Fibroblast of lung (primary cell): Measurements from ENCODE around the gene KCNJ11. TPM values are rescaled to one million over a fixed set of nuclear protein-coding genes. Genes with fewer than 3 reads are reported as not detected.
A peak's percentile ranks its signal among the peaks of the same experiment; 100 is the strongest.

Source experiments
- DNase-seq, 2 donors: peaks; one replicate each; pipeline versions ENCODE4 v3.0.0 to v3.0.0-alpha.2; 2010; ENCODE audit warnings: low read depth in 2 of 2
- H2AFZ ChIP-seq: 2 replicates; pipeline ENCODE4 v1.5.1; 2012; ENCODE audit warnings: low read length, control low read depth, inconsistent platforms
- H3K27ac ChIP-seq: 2 replicates; pipeline ENCODE4 v1.5.1; 2011; ENCODE audit warnings: low read length, control low read depth; ENCODE audit not compliant: insufficient read depth
- H3K27me3 ChIP-seq: 2 replicates; pipeline ENCODE4 v1.5.1; 2011; ENCODE audit warnings: mild to moderate bottlenecking, low read length; ENCODE audit not compliant: control insufficient read depth, insufficient read depth
- H3K36me3 ChIP-seq: 2 replicates; pipeline ENCODE4 v1.5.1; 2011; ENCODE audit warnings: low read length; ENCODE audit not compliant: control insufficient read depth, insufficient read depth
- H3K4me1 ChIP-seq: 2 replicates; pipeline ENCODE4 v1.5.1; 2011; ENCODE audit warnings: low read length; ENCODE audit not compliant: control insufficient read depth, insufficient read depth; ENCODE audit errors: extremely low read depth
- H3K4me2 ChIP-seq: 2 replicates; pipeline ENCODE4 v1.5.1; 2011; ENCODE audit warnings: low read length, control low read depth; ENCODE audit not compliant: insufficient read depth; ENCODE audit errors: extremely low read depth
- H3K4me3 ChIP-seq, 4 experiments: fragments of 200-600 bp in 1 of 4; sonication (generic) in 1 of 4; replicated peaks in 1 of 4; 2 replicates each; pipeline ENCODE4 v1.5.1; 2011 to 2016; ENCODE audit warnings: low read length in 4 of 4, low read depth in 3 of 4, mild to moderate bottlenecking in 3 of 4, control low read depth in 2 of 4, inconsistent platforms in 1 of 4, mixed read lengths in 1 of 4; ENCODE audit not compliant: insufficient read depth in 1 of 4; ENCODE audit errors: control extremely low read depth in 1 of 4
- H3K79me2 ChIP-seq: 2 replicates; pipeline ENCODE4 v1.5.1; 2012; ENCODE audit warnings: mild to moderate bottlenecking, low read length, inconsistent platforms; ENCODE audit not compliant: control insufficient read depth, insufficient read depth
- H3K9ac ChIP-seq: 2 replicates; pipeline ENCODE4 v1.5.1; 2011; ENCODE audit warnings: mild to moderate bottlenecking, low read length, control low read depth; ENCODE audit not compliant: insufficient read depth
- H3K9me3 ChIP-seq: 2 replicates; pipeline ENCODE4 v1.5.1; 2012; ENCODE audit warnings: low read depth, low read length; ENCODE audit not compliant: control insufficient read depth, insufficient read depth
- H4K20me1 ChIP-seq: 2 replicates; pipeline ENCODE4 v1.5.1; 2011; ENCODE audit warnings: low read length; ENCODE audit not compliant: control insufficient read depth, insufficient read depth; ENCODE audit errors: extremely low read depth
- CTCF ChIP-seq, 2 donors: IDR thresholded peaks in 1 of 2; conservative IDR thresholded peaks in 1 of 2; 1 replicate in 1 of 2; 2 replicates in 1 of 2; pipeline ENCODE4 v1.5.1; 2011 to 2012; ENCODE audit warnings: low read length in 2 of 2, control low read depth in 1 of 2, inconsistent platforms in 1 of 2, low read depth in 1 of 2, mild to moderate bottlenecking in 1 of 2
- EZH2 ChIP-seq: IDR thresholded peaks from 2 replicates; pipeline ENCODE4 v1.5.1; 2012; ENCODE audit warnings: low read length, control low read depth, mild to moderate bottlenecking; ENCODE audit errors: missing control alignments
- polyA plus RNA-seq, 2 donors: library from polyadenylated mRNA; depleted of rRNA in 1 of 2; stranded (reverse) in 1 of 2; unstranded in 1 of 2; fragments of >200 nt; gene quantifications; 2 replicates each; pipeline ENCODE4 v1.2.1, GENCODE V29; 2011 to 2012; ENCODE audit warnings: missing spikeins in 1 of 2
- total RNA-seq: library from RNA; depleted of rRNA; stranded (reverse); fragments of >200 nt; gene quantifications from 2 replicates; pipeline ENCODE4 v1.2.1, GENCODE V29; 2014

Gene KCNJ11
- total and polyA plus RNA-seq, 2 donors (not counting 1 experiment from before 2014, with no cell fraction given): not detected

- Histone ChIP-seq H3K4me3 (no peak overlapping the region), H3K36me3 (no peaks in the 10 kb centered on the region), H4K20me1 (no peaks in the 10 kb centered on the region), H3K27me3 (no peaks in the 10 kb centered on the region), H3K9ac (no peak overlapping the region), H3K79me2 (no peaks in the 10 kb centered on the region), H2AFZ (no peak overlapping the region), H3K9me3 (peaks cover 6% of the 10 kb centered on the region), H3K4me1 (no peaks in the 10 kb centered on the region), H3K27ac (no peak overlapping the region), H3K4me2 (no peak overlapping the region)
- TF ChIP-seq CTCF (conservative IDR thresholded peaks at IDR 0.05 in 1 of 2, IDR thresholded peaks at IDR 0.05 in 1 of 2; ENCODE audit: low read depth in 1 of 2, low read length in 2 of 2) (no peak), EZH2 (no peak)
- DNase-seq: no peak
Observed at GRCh38 chr11:17375547-17375946, 12.9 kb downstream of the KCNJ11 start.

GRCh38 chr11:17371614-17372013 is 16.8 kb downstream of the KCNJ11 start:
- no peak overlapping the region for H3K9ac ChIP-seq
- H3K27ac ChIP-seq: no peak overlapping the region
- peaks cover 9% of the 10 kb centered on the region for H3K9me3 ChIP-seq
- no peak for TF ChIP-seq EZH2
- no peak for TF ChIP-seq CTCF (conservative IDR thresholded peaks at IDR 0.05 in 1 of 2, IDR thresholded peaks at IDR 0.05 in 1 of 2; ENCODE audit: low read depth in 1 of 2, low read length in 2 of 2)
- H4K20me1 ChIP-seq: no peaks in the 10 kb centered on the region
- H3K79me2 ChIP-seq: no peaks in the 10 kb centered on the region
- H3K4me2 ChIP-seq: no peak overlapping the region
- no peak overlapping the region for H3K4me3 ChIP-seq
- H3K36me3 ChIP-seq: no peaks in the 10 kb centered on the region
- no peak overlapping the region for H2AFZ ChIP-seq
- no peaks in the 10 kb centered on the region for H3K27me3 ChIP-seq
- peak; percentile 60 to 67 for DNase-seq
- no peaks in the 10 kb centered on the region for H3K4me1 ChIP-seq

- H4K20me1 ChIP-seq: no peaks in the 10 kb centered on the region
- no peak overlapping the region for H3K9ac ChIP-seq
- DNase-seq: no peak
- no peak overlapping the region for H2AFZ ChIP-seq
- no peak overlapping the region for H3K27ac ChIP-seq
- H3K79me2 ChIP-seq: no peaks in the 10 kb centered on the region
- no peak for TF ChIP-seq EZH2
- H3K36me3 ChIP-seq: no peaks in the 10 kb centered on the region
- H3K9me3 ChIP-seq: peaks cover 9% of the 10 kb centered on the region
- no peaks in the 10 kb centered on the region for H3K4me1 ChIP-seq
- H3K4me2 ChIP-seq: no peak overlapping the region
- no peak overlapping the region for H3K4me3 ChIP-seq
- no peaks in the 10 kb centered on the region for H3K27me3 ChIP-seq
Observed at GRCh38 chr11:17369684-17370243, 18.7 kb downstream of the KCNJ11 start.
